LHCN-M2 (cell line): Measurements from ENCODE around the gene SKAP2. TPM values are rescaled to one million over a fixed set of nuclear protein-coding genes. Genes with fewer than 3 reads are reported as not detected.
"Not testable (repeated sequence)": the region's sequence is repeated elsewhere in the genome, so short reads cannot be mapped to it uniquely, and the experiment has no call there.

Experiments
- DNase-seq: peaks from one replicate; pipeline ENCODE4 v3.0.0-alpha.2; 2012; ENCODE audit warnings: low read depth
- total RNA-seq: library from RNA; depleted of rRNA; stranded (reverse); fragments of >200 nt; gene quantifications from 2 replicates; pipeline ENCODE4 v1.2.3, GENCODE V29; 2014

SKAP2 gene
- total RNA-seq, 1 experiment from 2014 or later, result 60.7 TPM

- DNase-seq, result no peak
Observed at GRCh38 chr7:26857506-26858240, 6.7 kb downstream of the SKAP2 start.

DNA sequence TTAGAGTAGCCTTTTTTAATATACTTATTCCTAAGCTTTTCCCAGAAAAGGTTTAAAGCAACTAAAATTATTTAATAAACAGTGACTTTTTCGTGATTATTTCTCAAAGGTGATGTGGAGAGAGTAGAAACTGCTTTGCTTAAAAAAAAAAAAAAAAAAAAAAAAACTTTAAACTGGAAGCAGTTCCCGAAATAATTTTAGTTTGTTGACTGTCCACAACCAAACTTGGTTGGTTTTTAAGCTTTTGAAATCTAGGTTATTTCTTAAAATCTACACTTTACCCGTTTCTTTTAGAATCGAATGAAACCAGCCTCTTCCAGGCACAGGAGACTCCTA is 7.3 kb downstream of the SKAP2 start:
- no peak for DNase-seq

DNA sequence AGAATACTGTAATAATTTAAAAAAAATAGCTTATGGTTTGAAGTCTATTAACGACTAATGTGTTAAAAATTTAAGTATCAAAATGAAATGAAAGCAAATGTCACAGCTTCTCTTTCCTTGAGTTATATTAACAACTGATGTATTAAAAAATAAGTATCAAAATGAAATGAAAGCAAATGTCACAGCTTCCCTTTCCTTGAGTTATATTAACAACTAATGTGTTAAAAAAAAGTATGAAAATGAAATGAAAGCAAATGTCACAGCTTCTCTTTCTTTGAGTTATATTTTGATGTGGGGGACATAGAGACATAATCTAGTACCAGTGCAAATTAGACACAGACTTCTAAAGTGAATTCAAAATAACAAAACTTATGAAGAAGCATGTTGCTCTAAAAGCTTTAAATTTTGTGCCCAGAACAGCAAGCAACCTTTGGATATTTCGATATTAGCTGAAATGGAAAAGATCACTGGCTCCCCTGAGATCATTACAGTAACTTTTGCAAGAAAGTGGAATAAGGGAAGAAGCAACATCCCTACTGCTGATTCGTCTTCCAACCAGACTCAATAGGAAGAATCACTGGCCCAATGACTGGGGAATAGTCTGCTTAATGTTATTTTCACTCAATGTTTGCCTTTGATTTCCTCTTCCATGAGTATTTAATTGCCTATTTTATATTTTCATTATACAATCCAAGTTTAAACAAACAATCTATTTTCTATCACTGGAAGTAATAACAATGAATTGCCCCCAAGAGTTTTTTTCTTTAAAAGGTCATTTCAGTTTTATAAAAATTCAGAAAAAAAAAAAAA is 8.0 kb downstream of the SKAP2 start:
- DNase-seq, result peak; percentile 44

DNA sequence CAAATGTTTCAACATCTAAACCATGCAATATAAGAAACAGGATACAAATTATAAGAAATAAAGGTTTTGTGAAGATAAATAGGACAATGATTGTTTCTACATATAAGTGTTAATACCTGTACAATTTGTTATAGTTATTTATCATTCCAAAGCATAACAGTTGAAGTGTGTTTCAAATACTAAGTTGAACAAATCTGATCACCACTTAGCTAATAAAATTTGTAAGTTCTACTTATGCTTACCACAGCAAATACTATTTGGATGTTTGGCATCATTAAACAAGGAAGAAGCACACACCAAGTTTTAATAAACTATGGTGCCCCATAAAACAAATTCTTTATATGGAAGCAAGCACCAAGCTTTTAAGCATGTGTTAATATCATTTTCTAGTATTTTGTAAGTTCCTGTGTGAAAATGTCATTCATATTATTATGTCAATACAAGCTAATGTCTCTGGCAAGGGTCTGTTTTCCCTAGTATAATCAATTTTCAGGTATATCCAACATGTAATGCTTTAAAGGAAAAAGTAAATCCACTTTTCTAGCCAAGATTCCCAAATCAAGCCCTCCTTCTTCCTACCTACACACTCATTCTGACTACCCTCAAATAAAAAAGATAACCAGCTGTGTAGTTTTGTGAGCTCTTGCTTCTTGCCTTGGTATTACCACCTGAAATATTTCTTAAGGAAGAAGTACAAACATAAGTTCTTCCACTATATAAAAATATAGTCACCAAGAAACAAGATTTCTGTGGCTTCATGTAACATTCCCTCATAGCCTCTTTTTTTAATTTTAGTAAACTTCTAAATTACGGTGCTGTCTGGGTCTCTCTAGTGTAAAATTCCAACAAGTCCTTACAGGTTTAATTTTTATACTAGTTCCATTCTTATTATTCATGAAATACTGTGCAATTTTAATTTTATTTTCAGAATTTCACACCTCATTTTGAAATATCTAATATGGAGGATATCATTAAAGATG is 9.2 kb downstream of the SKAP2 start:
- DNase-seq, result no peak

GRCh38 chr7:26853788-26854393 is 10.5 kb downstream of the SKAP2 start:
- peak; percentile 68 for DNase-seq

- peak; percentile 37 for DNase-seq
Observed at GRCh38 chr7:26850193-26850651, 14.2 kb downstream of the SKAP2 start.

- peak; percentile 29 for DNase-seq
Observed at GRCh38 chr7:26843705-26844104, 20.7 kb downstream of the SKAP2 start.

- no peak for DNase-seq
Observed at GRCh38 chr7:26842897-26843296, 21.5 kb downstream of the SKAP2 start.

DNA sequence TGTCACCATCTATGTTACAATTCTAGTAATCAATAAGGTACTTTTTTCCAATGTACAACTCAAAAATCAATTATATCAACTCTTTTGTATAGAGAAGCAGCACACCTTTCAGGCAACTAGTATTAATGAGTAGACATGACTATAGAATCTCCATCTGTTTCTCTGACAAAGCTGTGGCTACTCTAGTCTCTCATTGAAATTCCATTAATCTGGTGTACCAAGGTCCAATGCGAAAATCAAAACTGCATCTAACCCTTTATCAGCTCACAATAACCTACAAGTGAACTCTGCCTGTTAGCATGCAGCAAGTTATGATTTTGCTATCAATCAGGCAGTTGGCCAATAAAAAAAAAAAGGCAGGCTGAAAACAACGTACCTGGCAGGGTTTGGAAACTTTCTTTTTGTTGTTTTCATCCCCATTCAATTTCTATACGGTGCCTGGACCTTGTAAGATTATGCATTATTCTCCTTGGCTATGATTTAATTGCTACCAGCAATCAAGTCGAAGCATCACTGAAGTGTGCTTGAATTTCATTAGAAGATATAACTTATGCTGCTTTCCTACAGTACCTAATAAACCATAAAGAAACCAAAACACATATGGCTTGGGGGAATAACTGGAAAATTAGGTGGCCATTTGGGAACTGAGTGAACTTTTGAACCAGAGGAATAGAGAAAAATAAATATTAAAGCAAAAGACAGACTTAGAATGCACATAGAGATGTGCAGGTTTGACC is 23.2 kb downstream of the SKAP2 start:
- no peak for DNase-seq

GRCh38 chr7:26836793-26837192 is 27.6 kb downstream of the SKAP2 start:
- DNase-seq, result not testable (repeated sequence)

DNA sequence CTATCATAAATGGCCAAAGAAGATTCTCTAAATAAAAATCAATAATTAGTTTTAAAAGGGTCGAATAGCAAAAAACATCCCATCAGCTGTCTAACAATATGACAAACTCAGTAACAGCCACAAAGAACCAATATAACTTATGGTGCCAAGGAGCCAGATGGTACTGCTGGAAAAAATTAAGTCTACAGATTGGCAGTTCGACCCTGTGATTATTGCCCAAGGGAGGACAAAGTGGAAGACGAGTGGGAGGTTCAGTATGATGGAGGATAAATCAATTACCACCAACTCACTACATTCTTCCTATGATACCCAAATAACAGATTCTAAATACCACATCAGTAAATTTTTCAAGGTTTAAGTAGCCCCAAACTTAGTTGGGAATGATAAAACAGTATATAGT is 49.0 kb downstream of the SKAP2 start:
- no peak for DNase-seq

DNA sequence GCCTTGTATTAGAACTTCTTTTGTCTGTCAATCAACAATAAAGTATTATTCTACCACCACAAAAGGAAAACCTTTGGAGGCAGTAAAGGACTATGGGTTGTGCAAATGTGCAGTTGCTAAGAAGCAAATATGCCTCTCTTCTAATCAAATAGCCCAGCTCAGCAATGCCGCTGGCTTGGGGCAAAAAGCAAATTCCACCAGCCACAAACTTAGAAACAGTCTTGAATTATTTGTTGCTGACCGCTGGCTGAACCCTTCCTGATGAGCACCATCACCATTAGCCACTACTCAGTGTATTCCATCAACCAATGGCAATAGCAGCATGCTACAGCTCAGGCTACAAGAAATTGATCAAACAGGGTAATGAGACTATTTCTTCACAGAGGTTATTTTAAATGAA is 51.0 kb downstream of the SKAP2 start:
- peak; percentile 13 for DNase-seq

GRCh38 chr7:26794541-26794940 is 69.8 kb downstream of the SKAP2 start:
- DNase-seq, result no peak

DNA sequence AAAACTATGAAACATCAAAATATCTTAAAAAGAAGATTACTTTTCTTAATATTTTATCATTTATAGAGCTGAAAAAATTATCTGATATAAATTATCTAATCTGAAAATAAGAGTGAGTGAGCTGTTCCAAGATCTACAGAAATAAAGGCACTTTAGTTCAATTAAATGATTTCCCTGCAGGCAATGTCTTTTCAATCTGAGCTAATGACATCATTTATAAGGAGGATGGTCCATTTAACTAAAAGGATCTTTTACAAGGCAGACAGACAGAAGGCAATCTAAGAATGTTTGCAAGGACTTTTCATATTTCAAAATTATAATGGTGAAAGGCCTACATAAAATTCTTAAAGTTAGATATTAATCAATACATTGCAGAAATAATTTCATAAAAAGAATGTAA is 71.8 kb downstream of the SKAP2 start:
- no peak for DNase-seq

DNA sequence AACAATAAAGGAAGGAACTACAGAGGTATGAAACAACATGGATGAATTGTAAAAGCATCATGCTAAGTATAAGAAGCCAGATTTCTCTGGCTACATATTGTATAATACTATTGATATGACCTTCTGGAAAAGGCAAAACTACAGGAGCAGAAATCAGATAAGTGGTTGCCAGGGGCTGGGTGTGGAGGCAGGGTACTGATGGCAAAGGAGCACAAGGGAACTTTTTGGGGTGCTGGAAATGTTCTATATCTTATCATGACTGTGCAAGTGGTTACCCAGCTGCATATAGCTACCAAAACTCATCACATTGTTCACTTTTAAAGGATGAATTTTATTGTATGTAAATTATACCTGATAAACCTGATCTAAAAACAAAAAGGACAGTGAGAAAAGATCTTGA is 72.4 kb downstream of the SKAP2 start:
- no peak for DNase-seq

- no peak for DNase-seq
Observed at GRCh38 chr7:26789481-26790184, 74.8 kb downstream of the SKAP2 start.

- DNase-seq, result no peak
Observed at GRCh38 chr7:26787701-26788100, 76.7 kb downstream of the SKAP2 start.

DNA sequence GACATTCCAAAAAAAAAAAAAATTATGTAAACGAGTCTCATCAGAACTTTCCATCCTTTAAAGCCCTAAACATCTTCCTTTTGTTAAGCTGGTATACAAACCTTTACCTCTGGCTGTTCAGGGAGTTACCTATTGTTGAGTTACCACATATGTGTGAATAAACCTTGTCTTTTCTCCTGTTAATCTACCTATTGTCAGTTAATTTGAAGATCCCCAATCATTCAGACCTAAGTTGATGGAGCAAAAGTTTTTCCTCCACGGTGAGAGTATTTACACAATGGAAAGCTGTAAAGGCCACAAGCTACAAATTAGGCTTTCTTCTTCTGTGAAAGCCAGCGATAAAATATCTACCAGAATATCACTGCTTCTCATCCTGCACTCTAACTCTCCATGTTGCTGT is 80.3 kb downstream of the SKAP2 start:
- DNase-seq, result no peak

DNA sequence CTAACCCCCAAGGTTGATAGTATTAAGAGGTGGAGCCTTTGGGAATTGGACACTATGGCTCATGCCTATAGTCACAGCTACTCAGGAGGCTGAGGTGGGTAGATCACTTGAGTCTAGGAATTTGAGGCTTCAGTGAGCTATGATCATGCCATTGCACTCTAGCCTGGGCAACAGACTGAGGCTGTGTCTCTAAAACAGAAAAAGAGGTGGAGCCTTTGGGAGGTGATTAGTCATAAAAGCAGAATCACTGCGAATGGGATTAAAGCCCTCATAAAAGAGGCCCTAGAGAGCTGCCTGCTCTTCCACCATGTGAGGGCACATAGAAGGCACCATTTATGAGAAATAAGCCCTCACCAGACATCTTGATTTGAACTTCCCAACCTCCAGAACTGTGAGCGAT is 81.9 kb downstream of the SKAP2 start:
- DNase-seq, result peak; percentile 29

GRCh38 chr7:26779978-26780595 is 84.3 kb downstream of the SKAP2 start:
- no peak for DNase-seq
